AG09309 (cell line): ENCODE measurements around the gene DNASE1L2.
A peak's percentile ranks its signal among the peaks of the same experiment; 100 is the strongest.

ENCODE experiments used
- DNase-seq: peaks from one replicate; pipeline ENCODE4 v3.0.0-alpha.2; 2010; ENCODE audit warnings: low read depth
- H3K4me3 ChIP-seq: 2 replicates; pipeline ENCODE4 v1.5.1; 2011; ENCODE audit warnings: mild to moderate bottlenecking, low read depth, low read length, moderate library complexity; ENCODE audit not compliant: control insufficient read depth
- TF ChIP-seq, protein P1 (sequence below): IDR thresholded peaks from 2 replicates; pipeline ENCODE4 v1.5.1; 2011; ENCODE audit warnings: mild to moderate bottlenecking, low read depth, low read length, inconsistent platforms; ENCODE audit not compliant: insufficient read depth, control insufficient read depth; ENCODE audit errors: missing control alignments

DNASE1L2 gene

DNA sequence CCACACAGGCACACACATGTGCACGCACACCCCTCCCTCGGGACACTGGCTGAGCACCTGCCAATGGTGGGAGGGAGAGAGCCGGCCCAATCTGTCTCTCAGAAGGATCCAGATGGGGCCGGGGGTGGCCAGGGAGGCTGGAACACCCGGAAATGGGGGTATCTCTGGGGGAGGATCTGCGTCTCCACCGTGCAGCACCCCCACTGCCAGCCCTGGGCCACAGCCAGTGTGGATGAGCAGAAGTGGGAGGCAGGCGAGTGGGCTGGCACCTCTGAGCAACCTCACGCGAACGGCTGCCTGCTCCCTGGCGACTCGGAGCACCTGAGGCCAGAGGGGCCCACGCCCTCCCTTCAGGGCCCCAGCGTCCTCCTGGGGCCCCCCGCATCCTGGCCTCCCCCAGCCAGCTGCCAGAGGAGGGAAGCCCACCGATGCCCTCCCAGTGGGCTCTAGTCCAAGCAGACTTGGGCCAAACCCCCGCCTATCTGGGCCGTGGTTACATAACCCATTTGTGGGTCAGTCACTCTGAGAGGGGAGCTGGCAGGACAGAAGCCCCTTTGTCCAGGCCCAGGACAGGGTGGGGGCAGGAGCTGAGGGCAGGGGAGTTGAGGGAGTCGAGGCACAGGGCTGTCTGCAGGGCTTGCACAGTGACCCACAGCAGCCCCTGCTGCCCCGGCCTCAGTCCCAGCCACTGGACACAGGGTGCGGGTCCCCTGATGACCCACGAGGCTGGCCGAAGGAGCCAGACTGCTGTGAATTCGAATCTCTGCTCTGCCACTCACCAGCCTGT is 45.4 kb upstream of the DNASE1L2 start:
- TF ChIP-seq, protein P1, sequence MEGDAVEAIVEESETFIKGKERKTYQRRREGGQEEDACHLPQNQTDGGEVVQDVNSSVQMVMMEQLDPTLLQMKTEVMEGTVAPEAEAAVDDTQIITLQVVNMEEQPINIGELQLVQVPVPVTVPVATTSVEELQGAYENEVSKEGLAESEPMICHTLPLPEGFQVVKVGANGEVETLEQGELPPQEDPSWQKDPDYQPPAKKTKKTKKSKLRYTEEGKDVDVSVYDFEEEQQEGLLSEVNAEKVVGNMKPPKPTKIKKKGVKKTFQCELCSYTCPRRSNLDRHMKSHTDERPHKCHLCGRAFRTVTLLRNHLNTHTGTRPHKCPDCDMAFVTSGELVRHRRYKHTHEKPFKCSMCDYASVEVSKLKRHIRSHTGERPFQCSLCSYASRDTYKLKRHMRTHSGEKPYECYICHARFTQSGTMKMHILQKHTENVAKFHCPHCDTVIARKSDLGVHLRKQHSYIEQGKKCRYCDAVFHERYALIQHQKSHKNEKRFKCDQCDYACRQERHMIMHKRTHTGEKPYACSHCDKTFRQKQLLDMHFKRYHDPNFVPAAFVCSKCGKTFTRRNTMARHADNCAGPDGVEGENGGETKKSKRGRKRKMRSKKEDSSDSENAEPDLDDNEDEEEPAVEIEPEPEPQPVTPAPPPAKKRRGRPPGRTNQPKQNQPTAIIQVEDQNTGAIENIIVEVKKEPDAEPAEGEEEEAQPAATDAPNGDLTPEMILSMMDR, result no peak
- no peak for DNase-seq
- no peak overlapping the region for H3K4me3 ChIP-seq

DNA sequence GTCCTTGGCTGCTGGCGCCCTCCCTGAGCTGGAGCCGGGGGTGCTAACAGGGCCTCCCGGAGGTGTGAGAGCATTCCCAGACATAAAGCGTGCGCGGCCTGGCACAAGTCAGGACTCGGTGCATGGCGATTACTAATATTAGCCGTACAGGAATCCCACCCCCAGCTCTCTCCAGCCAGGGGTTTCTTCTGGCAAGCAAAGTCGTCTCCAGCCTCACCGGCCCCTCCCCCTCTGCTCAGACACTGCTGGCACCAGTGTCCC is 44.9 kb upstream of the DNASE1L2 start:
- no peak overlapping the region for H3K4me3 ChIP-seq
- TF ChIP-seq, protein P1, result no peak
- no peak for DNase-seq

DNA sequence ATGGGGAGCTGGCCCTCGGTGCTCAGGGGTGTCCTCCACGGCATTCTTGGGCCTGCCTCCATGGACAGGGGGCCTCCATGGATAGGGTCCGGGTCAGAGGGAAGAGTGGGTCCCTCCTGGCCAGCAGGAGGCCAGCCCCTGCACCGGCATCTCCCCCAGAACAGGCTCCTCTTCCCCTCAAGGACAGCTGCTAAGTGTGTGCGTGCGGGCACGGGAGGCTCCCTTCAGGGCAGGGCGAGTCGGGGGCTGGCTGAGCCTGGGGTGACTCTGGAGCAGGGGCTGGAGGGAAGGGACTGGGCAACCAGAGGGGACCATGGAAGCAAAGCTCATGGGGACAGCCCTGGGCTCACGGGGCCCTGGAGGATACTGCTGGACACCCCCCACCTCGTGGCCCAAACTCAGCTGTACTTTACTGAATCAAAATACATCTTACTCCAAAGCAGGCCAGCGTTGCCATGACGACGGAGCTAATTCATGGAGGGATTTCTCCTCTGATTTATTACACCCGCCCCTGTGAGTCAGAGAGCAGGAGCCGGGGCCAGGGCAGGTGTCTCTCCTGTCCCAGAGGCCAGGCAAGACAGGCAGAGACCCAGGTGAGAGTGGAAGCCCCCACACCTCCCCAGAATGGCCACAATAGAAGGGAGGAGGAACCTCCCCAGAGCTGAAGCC is 41.9 kb upstream of the DNASE1L2 start:
- TF ChIP-seq, protein P1, result no peak
- no peak overlapping the region for H3K4me3 ChIP-seq
- no peak for DNase-seq

DNA sequence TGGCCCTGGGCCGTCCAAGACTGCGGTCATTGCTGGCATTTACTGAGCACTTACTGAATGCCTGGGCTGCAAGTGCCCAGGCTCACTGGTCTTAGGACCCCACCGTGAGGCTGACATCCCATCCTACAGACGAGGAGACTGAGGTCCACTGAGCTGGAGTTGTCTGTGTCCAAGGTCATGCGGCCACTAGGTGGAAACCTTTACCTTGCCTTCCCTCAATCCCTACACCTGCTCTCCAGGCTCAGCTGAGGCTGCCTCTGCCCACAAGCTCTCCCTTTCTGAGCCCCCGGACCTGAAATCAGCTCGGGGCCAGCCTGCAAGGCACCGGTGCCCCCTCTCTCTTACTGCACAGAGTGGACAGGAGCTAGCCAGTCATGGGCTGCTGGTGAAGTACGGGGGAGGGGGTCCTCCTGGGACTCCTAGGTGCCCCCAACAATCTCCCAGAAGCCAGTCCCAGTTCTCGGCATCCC is 41.4 kb upstream of the DNASE1L2 start:
- no peak overlapping the region for H3K4me3 ChIP-seq
- TF ChIP-seq, protein P1, result peak; percentile 40
- DNase-seq, result no peak

DNA sequence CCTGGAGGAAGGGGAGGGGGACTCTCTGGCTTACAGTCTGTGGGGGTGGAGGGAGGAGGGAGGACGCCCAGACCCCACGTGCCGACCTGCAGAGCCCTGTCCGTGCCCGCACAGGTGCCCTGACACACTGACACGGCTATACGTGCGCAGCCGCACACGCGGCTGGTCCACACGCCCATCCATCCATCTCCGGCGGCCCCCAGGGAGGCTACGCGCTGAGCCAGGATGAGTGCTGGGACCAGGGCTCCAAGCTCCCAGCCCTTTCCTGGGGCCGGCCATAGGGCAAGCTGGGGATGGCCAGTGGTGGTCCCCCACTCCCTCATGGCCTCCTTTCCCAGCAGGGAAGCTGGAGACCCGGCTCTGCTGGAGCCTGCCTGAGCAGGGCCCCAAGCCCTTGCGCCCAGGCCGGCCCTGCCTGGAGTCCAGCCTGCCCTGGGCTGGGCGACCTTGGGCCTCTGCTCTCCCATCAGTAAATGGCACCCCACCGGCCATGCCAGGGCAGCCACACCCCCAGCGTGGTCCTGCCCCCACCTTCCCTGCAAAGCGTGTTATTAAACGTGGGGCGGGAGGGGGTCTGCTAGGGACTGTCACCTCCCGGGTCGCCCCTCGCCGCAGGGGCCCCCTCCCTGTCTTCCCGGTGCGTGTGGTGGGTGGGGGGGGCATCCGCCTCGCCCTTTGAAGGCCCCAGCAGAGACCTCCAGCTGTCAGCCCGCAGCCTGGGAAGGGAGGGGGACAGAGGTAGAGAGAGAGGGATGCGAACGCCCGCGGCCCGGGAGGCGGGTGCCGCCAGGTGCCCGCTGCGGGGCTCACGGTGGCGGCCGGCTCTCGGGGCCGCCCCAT is 40.7 kb upstream of the DNASE1L2 start:
- no peak for DNase-seq
- no peak overlapping the region; the same call in 1 of the 2 replicates for H3K4me3 ChIP-seq
- TF ChIP-seq, protein P1, result no peak

DNA sequence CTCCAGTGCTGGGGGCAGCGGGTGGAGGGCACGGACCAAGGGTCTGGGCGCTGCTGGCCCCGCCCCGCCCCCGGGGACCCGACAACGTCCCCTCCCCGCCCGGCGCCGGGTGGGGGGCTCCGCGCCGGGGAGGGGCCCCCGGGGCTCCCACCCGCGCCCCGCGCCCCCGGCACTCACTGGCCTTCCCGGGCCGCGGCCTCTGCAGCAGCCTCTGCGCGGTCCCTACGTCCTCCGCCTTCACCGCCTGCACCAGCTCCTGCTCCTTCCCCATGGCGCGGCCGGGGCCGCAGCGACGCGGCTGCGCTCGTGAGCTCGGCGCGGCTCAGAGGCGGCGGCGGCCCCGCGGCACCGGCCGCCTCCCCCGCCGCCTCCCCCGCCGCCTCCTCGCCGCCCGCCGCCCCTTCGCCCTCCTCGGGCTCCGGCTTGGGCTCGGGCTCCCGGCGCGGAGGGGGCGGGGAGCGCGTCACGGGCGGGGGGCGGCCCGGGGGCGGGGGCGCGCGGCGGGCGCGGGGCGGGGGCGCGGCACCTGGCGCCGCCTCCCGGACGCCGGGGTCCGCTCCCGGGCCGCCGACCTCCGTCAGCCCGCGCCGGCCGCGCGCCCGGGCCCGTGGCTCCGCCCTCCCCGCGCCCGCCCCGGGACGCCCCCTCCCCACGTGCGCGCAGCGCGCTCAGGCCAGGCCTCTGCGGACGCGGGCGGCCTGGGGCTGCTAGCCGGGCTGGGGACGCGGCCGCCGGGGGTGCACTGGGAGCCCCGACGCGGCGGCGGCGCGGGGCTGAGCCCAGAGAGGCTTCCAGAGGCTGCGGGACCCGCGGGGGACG is 39.9 kb upstream of the DNASE1L2 start, which contains the start of gene CASKIN1:
TSS of gene CASKIN1 (minus strand) at position 444 of the 819 bp plus-strand sequence. CDS start at position 271, 173 bp downstream.
- H3K4me3 ChIP-seq, result no peak within 1 kb of the TSS; the same call in 1 of the 2 replicates
- TF ChIP-seq, protein P1, result no peak
- DNase-seq, result no peak
